ENCODE measurements around the gene PTGES. TPM values are rescaled to one million over a fixed set of nuclear protein-coding genes. Genes with fewer than 3 reads are reported as not detected.
A peak's percentile ranks its signal among the peaks of the same experiment; 100 is the strongest.

The PTGES gene
- total RNA-seq, 1 experiment from 2014 or later: 17.2 TPM

DNA sequence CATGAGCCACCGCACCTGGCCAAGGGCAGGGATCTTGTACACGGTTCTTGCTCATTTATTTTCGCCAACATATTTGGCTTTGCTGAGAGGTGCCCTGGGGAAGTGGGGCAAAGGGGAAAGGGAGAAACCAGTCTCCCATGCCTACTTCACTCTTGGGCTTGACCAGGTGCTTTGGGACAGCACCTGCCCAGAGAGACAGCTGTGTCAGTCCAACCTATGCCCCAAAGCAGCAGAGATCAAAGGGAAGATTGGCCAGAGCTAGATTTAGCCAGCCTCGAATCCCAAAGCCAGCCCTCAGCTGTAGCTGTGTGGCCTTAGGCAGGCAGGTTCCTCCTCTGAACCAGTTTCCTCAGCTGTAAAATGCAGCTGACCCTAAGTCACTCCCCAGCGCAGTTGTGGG, 2.3 kb upstream of the PTGES start:
- no peaks in the 10 kb centered on the region for H4K20me1 ChIP-seq (ENCODE audit: insufficient read depth)
- no peaks in the 10 kb centered on the region for H3K79me2 ChIP-seq (ENCODE audit: insufficient read depth, low read length)
- no peaks in the 10 kb centered on the region for H3K27me3 ChIP-seq (ENCODE audit: insufficient read depth, low read length)
- CTCF ChIA-PET: no interaction called here
- intact Hi-C loops (cut with micrococcal nuclease): no loop called here
- no peaks in the 10 kb centered on the region for H3K9me3 ChIP-seq (ENCODE audit: control insufficient read depth in 1 of 2, insufficient read depth in 1 of 2, low read depth in 1 of 2, low read length in 2 of 2)
- peaks cover 28 to 42% of the 10 kb centered on the region in 2 experiments for H3K4me1 ChIP-seq (ENCODE audit: control insufficient read depth in 1 of 2, insufficient read depth in 2 of 2, low read length in 2 of 2)
- ATAC-seq (no peak), DNase-seq (ENCODE audit: low read depth, low spot score) (no peak)
- RAD21 ChIA-PET (ENCODE audit: low non-redundant PET in 1 of 2, low total read pairs in 2 of 2, uncharacterized antibody in 2 of 2, unreplicated experiment in 2 of 2): no interaction called here
- H3K27ac ChIP-seq (ENCODE audit: low read depth, low read length): no peak overlapping the region
- no TSS peak for BruUV-seq (replicated peaks)
- no peaks in the 10 kb centered on the region for H3K9me2 ChIP-seq (ENCODE audit: insufficient read depth)
- TF ChIP-seq EGR1 (IDR thresholded peaks at IDR 0.05; ENCODE audit: low read depth): no peak
- TF ChIP-seq, protein P1, sequence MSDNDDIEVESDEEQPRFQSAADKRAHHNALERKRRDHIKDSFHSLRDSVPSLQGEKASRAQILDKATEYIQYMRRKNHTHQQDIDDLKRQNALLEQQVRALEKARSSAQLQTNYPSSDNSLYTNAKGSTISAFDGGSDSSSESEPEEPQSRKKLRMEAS (IDR thresholded peaks at IDR 0.05): no peak
- no peak for TF ChIP-seq RAD21 (IDR thresholded peaks at IDR 0.05; ENCODE audit: low read depth)
- H3K36me3 ChIP-seq (ENCODE audit: control insufficient read depth in 1 of 2, insufficient read depth in 2 of 2, low read length in 2 of 2): no peaks in the 10 kb centered on the region
- no peak overlapping the region for H3K4me3 ChIP-seq (replicated peaks in 1 of 2; ENCODE audit: low read depth in 1 of 2, low read length in 2 of 2)
- POLR2A ChIA-PET: no interaction called here
- H3K4me2 ChIP-seq (ENCODE audit: low read length): no peak overlapping the region
- H3K9ac ChIP-seq (ENCODE audit: low read length): no peak overlapping the region
- H2AFZ ChIP-seq (ENCODE audit: low read depth, low read length, poor library complexity, severe bottlenecking): no peak overlapping the region

DNA sequence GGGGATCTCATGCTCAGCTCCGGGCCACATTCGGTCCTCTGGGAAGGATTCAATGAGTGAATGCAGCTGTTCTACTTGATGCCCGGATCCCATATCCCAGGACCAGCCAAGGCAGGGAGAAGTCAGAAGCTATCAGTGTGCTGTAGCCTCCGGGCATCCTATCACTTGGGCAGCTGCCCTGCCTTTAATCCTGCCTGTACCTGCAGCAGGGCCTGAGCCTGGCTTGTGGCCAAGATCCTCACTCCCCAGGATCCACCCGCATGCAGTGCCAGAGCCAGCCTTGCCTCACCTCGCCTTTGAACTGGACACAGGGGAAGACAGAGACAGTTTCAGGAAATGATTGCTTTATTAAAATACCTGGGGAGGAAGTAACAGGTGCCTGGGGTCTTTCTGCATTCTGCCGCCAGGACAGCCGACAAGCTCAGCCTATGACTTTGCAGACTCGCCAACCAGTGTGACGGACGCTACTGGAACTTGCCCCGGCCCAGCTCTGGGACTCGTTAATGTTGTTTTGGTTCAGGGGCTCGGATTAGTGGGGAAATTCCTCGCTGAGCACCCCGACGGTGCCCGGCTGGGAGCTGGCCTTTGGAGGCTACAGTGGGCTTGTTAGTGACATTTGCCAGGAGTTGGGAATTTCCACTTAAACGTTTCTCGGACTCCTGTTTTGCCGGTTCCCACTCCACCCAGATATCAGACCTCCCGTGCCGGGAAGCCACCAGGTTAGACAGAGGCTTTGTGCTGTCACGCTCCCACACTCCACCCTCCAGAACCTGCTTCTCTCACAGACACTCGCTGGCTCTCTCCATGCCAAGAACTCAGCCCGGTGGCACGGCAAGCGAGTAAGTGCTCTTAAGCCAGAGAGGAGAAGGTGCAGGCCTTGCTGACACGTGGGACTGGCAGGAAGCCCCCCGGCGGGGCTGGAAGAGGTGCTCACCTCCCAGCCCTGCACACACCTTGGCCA, 721 bp downstream of the PTGES start:
- intact Hi-C loops (cut with micrococcal nuclease): no loop called here
- Histone ChIP-seq H3K27ac (ENCODE audit: low read depth, low read length) (peak overlapping the region; percentile 55), H2AFZ (ENCODE audit: low read depth, low read length, poor library complexity, severe bottlenecking) (peak overlapping the region; percentile 77), H3K9me2 (ENCODE audit: insufficient read depth) (no peaks in the 10 kb centered on the region), H3K9me3 (ENCODE audit: control insufficient read depth in 1 of 2, insufficient read depth in 1 of 2, low read depth in 1 of 2, low read length in 2 of 2) (no peaks in the 10 kb centered on the region), H3K9ac (ENCODE audit: low read length) (peak overlapping the region; percentile 70), H3K4me3 (replicated peaks in 1 of 2; ENCODE audit: low read depth in 1 of 2, low read length in 2 of 2) (peak overlapping the region; percentile 53 to 83), H4K20me1 (ENCODE audit: insufficient read depth) (no peaks in the 10 kb centered on the region), H3K4me2 (ENCODE audit: low read length) (peak overlapping the region; percentile 100), H3K27me3 (ENCODE audit: insufficient read depth, low read length) (no peaks in the 10 kb centered on the region), H3K79me2 (ENCODE audit: insufficient read depth, low read length) (no peaks in the 10 kb centered on the region), H3K4me1 (ENCODE audit: control insufficient read depth in 1 of 2, insufficient read depth in 2 of 2, low read length in 2 of 2) (peaks cover 29 to 50% of the 10 kb centered on the region in 2 experiments), H3K36me3 (ENCODE audit: control insufficient read depth in 1 of 2, insufficient read depth in 2 of 2, low read length in 2 of 2) (no peaks in the 10 kb centered on the region)
- no peak for DNase-seq (ENCODE audit: low read depth, low spot score)
- CTCF ChIA-PET: interaction anchor here (0.9 to 2.5 kb wide), 2 partner anchors 14 to 25 kb away, joined by 6 to 13 read pairs; no protein-coding TSS in a partner anchor
- TSS peak; percentile 46 for BruUV-seq (replicated peaks)
- POLR2A ChIA-PET: interaction anchor here (0.6 to 1.8 kb wide), 5 partner anchors 12 to 707 kb away, joined by 3 to 7 read pairs (median 3); no protein-coding TSS in a partner anchor
- RAD21 ChIA-PET (ENCODE audit: low non-redundant PET in 1 of 2, low total read pairs in 2 of 2, uncharacterized antibody in 2 of 2, unreplicated experiment in 2 of 2): interaction anchor here in 1 of 2 experiments (1.3 to 1.4 kb wide), 2 partner anchors 25 to 38 kb away, joined by 4 to 5 read pairs; no protein-coding TSS in a partner anchor
- peak; percentile 56 for ATAC-seq
- TF ChIP-seq, protein P2, sequence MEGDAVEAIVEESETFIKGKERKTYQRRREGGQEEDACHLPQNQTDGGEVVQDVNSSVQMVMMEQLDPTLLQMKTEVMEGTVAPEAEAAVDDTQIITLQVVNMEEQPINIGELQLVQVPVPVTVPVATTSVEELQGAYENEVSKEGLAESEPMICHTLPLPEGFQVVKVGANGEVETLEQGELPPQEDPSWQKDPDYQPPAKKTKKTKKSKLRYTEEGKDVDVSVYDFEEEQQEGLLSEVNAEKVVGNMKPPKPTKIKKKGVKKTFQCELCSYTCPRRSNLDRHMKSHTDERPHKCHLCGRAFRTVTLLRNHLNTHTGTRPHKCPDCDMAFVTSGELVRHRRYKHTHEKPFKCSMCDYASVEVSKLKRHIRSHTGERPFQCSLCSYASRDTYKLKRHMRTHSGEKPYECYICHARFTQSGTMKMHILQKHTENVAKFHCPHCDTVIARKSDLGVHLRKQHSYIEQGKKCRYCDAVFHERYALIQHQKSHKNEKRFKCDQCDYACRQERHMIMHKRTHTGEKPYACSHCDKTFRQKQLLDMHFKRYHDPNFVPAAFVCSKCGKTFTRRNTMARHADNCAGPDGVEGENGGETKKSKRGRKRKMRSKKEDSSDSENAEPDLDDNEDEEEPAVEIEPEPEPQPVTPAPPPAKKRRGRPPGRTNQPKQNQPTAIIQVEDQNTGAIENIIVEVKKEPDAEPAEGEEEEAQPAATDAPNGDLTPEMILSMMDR (IDR thresholded peaks at IDR 0.05 in 2 of 3, conservative IDR thresholded peaks at IDR 0.05 in 1 of 3; ENCODE audit: borderline replicate concordance in 1 of 3, insufficient read depth in 1 of 3, low read depth in 2 of 3, low read length in 2 of 3): 0 out of 6 replicates have a peak, but pooled peaks of 1 of the 3 experiments have one; percentile 10
- TF ChIP-seq CEBPB (IDR thresholded peaks at IDR 0.05; ENCODE audit: low read depth): no peak
- no peak for TF ChIP-seq SP1 (IDR thresholded peaks at IDR 0.05; ENCODE audit: low read depth)
- TF ChIP-seq, protein P3, sequence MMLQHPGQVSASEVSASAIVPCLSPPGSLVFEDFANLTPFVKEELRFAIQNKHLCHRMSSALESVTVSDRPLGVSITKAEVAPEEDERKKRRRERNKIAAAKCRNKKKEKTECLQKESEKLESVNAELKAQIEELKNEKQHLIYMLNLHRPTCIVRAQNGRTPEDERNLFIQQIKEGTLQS (IDR thresholded peaks at IDR 0.05): no peak
- TF ChIP-seq, protein P1 (IDR thresholded peaks at IDR 0.05): peak; percentile 38; the same call in 1 of the 2 replicates
- peak; percentile 45; the same call in 1 of the 2 replicates for TF ChIP-seq POLR2AphosphoS5 (IDR thresholded peaks at IDR 0.05; ENCODE audit: low read depth, low read length)
- TF ChIP-seq, protein P4, sequence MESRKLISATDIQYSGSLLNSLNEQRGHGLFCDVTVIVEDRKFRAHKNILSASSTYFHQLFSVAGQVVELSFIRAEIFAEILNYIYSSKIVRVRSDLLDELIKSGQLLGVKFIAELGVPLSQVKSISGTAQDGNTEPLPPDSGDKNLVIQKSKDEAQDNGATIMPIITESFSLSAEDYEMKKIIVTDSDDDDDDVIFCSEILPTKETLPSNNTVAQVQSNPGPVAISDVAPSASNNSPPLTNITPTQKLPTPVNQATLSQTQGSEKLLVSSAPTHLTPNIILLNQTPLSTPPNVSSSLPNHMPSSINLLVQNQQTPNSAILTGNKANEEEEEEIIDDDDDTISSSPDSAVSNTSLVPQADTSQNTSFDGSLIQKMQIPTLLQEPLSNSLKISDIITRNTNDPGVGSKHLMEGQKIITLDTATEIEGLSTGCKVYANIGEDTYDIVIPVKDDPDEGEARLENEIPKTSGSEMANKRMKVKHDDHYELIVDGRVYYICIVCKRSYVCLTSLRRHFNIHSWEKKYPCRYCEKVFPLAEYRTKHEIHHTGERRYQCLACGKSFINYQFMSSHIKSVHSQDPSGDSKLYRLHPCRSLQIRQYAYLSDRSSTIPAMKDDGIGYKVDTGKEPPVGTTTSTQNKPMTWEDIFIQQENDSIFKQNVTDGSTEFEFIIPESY (IDR thresholded peaks at IDR 0.05; ENCODE audit: extremely low read depth, insufficient replicate concordance, low read length): no peak
- no peak for TF ChIP-seq ZFX (IDR thresholded peaks at IDR 0.05)
- TF ChIP-seq YY1 (IDR thresholded peaks at IDR 0.05; ENCODE audit: extremely low read depth, insufficient replicate concordance, low read depth, low read length): no peak
- no peak for TF ChIP-seq POLR2A (IDR thresholded peaks at IDR 0.05; ENCODE audit: borderline replicate concordance, extremely low read depth, insufficient read depth, insufficient read length)
- TF ChIP-seq FOSL1 (IDR thresholded peaks at IDR 0.05; ENCODE audit: low read depth): no peak

Measured in HCT116 (cell line).